Measurements from ENCODE around the gene ADAMTSL5.
"Not testable (repeated sequence)": the region's sequence is repeated elsewhere in the genome, so short reads cannot be mapped to it uniquely, and the experiment has no call there.

Gene ADAMTSL5

GRCh38 chr19:1477056-1477455 is 35.8 kb downstream of the ADAMTSL5 start:
- DNase-seq: not testable (repeated sequence)

GRCh38 chr19:1475751-1476437 is 36.9 kb downstream of the ADAMTSL5 start:
- DNase-seq: no peak

GRCh38 chr19:1474765-1475351 is 38.0 kb downstream of the ADAMTSL5 start:
- no peak for DNase-seq

- DNase-seq: no peak
Measured at GRCh38 chr19:1474011-1474764, 38.6 kb downstream of the ADAMTSL5 start.

GRCh38 chr19:1473085-1473851 is 39.6 kb downstream of the ADAMTSL5 start:
- no peak for DNase-seq

GRCh38 chr19:1472231-1473084 is 40.4 kb downstream of the ADAMTSL5 start:
- no peak for DNase-seq

GRCh38 chr19:1471515-1472160 is 41.2 kb downstream of the ADAMTSL5 start:
- DNase-seq: no peak

GRCh38 chr19:1471010-1471514 is 41.8 kb downstream of the ADAMTSL5 start:
- DNase-seq: no peak

- peak; percentile 80 for DNase-seq
Measured at GRCh38 chr19:1470305-1471009, 42.4 kb downstream of the ADAMTSL5 start.

- no peak for DNase-seq
Measured at GRCh38 chr19:1470055-1470304, 42.8 kb downstream of the ADAMTSL5 start.

- no peak for DNase-seq
Measured at GRCh38 chr19:1469255-1470054, 43.4 kb downstream of the ADAMTSL5 start.

GRCh38 chr19:1468821-1469254 is 44.0 kb downstream of the ADAMTSL5 start:
- DNase-seq: no peak

- no peak for DNase-seq
Measured at GRCh38 chr19:1468274-1468820, 44.5 kb downstream of the ADAMTSL5 start.

GRCh38 chr19:1467490-1468273 is 45.1 kb downstream of the ADAMTSL5 start:
- no peak for DNase-seq

- DNase-seq: no peak
Measured at GRCh38 chr19:1467215-1467489, 45.7 kb downstream of the ADAMTSL5 start.

GRCh38 chr19:1466461-1467214 is 46.2 kb downstream of the ADAMTSL5 start:
- DNase-seq: no peak

- no peak for DNase-seq
Measured at GRCh38 chr19:1466018-1466460, 46.8 kb downstream of the ADAMTSL5 start.

GRCh38 chr19:1465191-1466016 is 47.4 kb downstream of the ADAMTSL5 start:
- DNase-seq: no peak

Measured in NCI-H1436 (cell line).